Naive B cell (primary cell): ENCODE data around the gene LYPD6. TPM values are rescaled to one million over a fixed set of nuclear protein-coding genes. Genes with fewer than 3 reads are reported as not detected.

Experiments used
- ATAC-seq, 2 donors: fragments of 150-1000 bp; cut with Tn5 transposase; 2 replicates each; pipeline ENCODE4 v1.10.0; 2021; ENCODE audit warnings: low read depth in 2 of 2, mild to moderate bottlenecking in 2 of 2, moderate library complexity in 2 of 2
- DNase-seq: peaks from one replicate; pipeline ENCODE4 v3.0.0; 2022
- H3K27ac Mint-ChIP-seq, 6 donors: one replicate each; pipeline ENCODE4 v1.8.0; 2020 to 2022; ENCODE audit warnings: mild to moderate bottlenecking in 6 of 6, mixed read lengths in 6 of 6, moderate library complexity in 5 of 6, inconsistent platforms in 2 of 6
- H3K27me3 Mint-ChIP-seq, 3 donors: one replicate each; pipeline ENCODE4 v1.8.0; 2021 to 2022; ENCODE audit warnings: mixed read lengths in 3 of 3, mild to moderate bottlenecking in 1 of 3
- H3K36me3 Mint-ChIP-seq, 2 donors: one replicate each; pipeline ENCODE4 v1.8.0; 2020 to 2022; ENCODE audit warnings: mixed read lengths in 2 of 2, inconsistent platforms in 1 of 2, mild to moderate bottlenecking in 1 of 2
- H3K4me1 Mint-ChIP-seq, 3 donors: one replicate each; pipeline ENCODE4 v1.8.0; 2020 to 2022; ENCODE audit warnings: mixed read lengths in 3 of 3, inconsistent platforms in 1 of 3, mild to moderate bottlenecking in 1 of 3, moderate library complexity in 1 of 3
- H3K4me3 Mint-ChIP-seq, 8 donors: one replicate each; pipeline ENCODE4 v1.8.0; 2020 to 2022; ENCODE audit warnings: mild to moderate bottlenecking in 8 of 8, mixed read lengths in 8 of 8, moderate library complexity in 8 of 8, inconsistent platforms in 2 of 8
- H3K9me3 Mint-ChIP-seq, 7 donors: one replicate each; pipeline ENCODE4 v1.8.0; 2020 to 2022; ENCODE audit warnings: mixed read lengths in 7 of 7, mild to moderate bottlenecking in 5 of 7, inconsistent platforms in 2 of 7, moderate library complexity in 1 of 7
- polyA plus RNA-seq, 6 donors: library from polyadenylated mRNA; unstranded; fragments of 300-500 nt; fragmentation: Illumina TruSeq; gene quantifications; one replicate each; pipeline ENCODE4 v1.2.3, GENCODE V29; 2021; ENCODE audit warnings: low read depth in 6 of 6

Gene LYPD6
- polyA plus RNA-seq, 6 donors from 2014 or later, result not detected

DNA sequence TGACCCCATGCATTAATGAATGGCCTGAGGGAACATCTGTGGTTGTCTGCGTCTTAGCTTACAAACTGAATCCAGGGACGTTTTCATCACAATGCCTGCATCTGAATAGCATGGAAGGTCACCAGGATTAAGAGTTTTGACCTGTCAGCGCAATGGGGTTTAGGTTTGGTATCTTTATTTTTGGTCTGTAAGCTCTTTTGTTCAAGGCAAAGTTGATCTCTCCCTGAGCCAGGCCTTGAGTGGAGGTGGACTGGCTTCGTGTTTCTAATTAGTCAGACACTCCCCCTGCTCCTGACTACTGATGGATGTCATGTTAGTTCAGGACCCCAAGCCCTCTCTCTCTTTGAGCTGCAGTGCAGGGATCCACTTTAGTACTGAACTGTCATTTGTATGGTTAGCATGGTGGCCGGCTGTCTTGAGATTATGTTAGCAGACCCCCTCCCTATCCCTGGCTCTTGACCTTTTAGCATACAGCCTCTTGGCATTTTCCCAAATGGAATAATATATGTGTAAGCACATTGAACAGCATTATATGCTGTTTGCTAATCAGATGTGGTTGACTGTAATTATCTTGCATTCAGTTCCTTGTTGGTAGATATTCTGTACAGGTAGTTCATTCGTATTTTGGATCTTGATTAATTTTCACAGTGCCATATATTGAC lies 59.2 kb downstream of the LYPD6 start:
- peaks cover 0 to 5% (median 0%) of the 10 kb centered on the region in 7 donors for H3K9me3 Mint-ChIP-seq
- H3K27me3 Mint-ChIP-seq, result peaks cover 0 to 9% (median 0%) of the 10 kb centered on the region in 3 donors
- no peaks in the 10 kb centered on the region for H3K36me3 Mint-ChIP-seq
- DNase-seq (no peak), ATAC-seq (no peak)
- no peaks in the 10 kb centered on the region for H3K4me1 Mint-ChIP-seq
- H3K27ac Mint-ChIP-seq, result no peak overlapping the region
- H3K4me3 Mint-ChIP-seq, result no peak overlapping the region

GRCh38 chr2:149393614-149394013 lies 63.2 kb downstream of the LYPD6 start:
- Mint-ChIP-seq H3K36me3 (no peaks in the 10 kb centered on the region), H3K9me3 (peaks cover 0 to 5% (median 0%) of the 10 kb centered on the region in 7 donors), H3K27ac (no peak overlapping the region), H3K4me1 (no peaks in the 10 kb centered on the region), H3K4me3 (no peak overlapping the region), H3K27me3 (peaks cover 0 to 6% (median 6%) of the 10 kb centered on the region in 3 donors)
- no peak for ATAC-seq
- DNase-seq, result no peak

- ATAC-seq, result no peak
These were observed 64.5 kb downstream of the LYPD6 start for GRCh38 chr2:149394864-149395263.

GRCh38 chr2:149399934-149400615 lies 69.7 kb downstream of the LYPD6 start:
- H3K4me1 Mint-ChIP-seq, result no peaks in the 10 kb centered on the region
- H3K4me3 Mint-ChIP-seq, result no peak overlapping the region
- no peak for ATAC-seq
- H3K27me3 Mint-ChIP-seq, result peaks cover 0 to 9% (median 6%) of the 10 kb centered on the region in 3 donors
- H3K36me3 Mint-ChIP-seq, result no peaks in the 10 kb centered on the region
- no peak for DNase-seq
- H3K27ac Mint-ChIP-seq, result no peak overlapping the region
- peaks cover 4 to 20% (median 7%) of the 10 kb centered on the region in 7 donors for H3K9me3 Mint-ChIP-seq

More at GRCh38 chr2:149394864-149395263, 64.5 kb downstream of the LYPD6 start:
- DNase-seq, result no peak
- Mint-ChIP-seq H3K4me3 (no peak overlapping the region), H3K9me3 (peaks cover 0 to 5% (median 0%) of the 10 kb centered on the region in 7 donors), H3K27me3 (peaks cover 0 to 9% (median 6%) of the 10 kb centered on the region in 3 donors), H3K4me1 (no peaks in the 10 kb centered on the region), H3K27ac (no peak overlapping the region), H3K36me3 (no peaks in the 10 kb centered on the region)

GRCh38 chr2:149400997-149401396 lies 70.6 kb downstream of the LYPD6 start:
- H3K36me3 Mint-ChIP-seq, result no peaks in the 10 kb centered on the region
- peaks cover 4 to 20% (median 7%) of the 10 kb centered on the region in 7 donors for H3K9me3 Mint-ChIP-seq
- no peak overlapping the region for H3K27ac Mint-ChIP-seq
- ATAC-seq (no peak), DNase-seq (no peak)
- H3K4me1 Mint-ChIP-seq, result no peaks in the 10 kb centered on the region
- peaks cover 0 to 9% (median 6%) of the 10 kb centered on the region in 3 donors for H3K27me3 Mint-ChIP-seq
- no peak overlapping the region for H3K4me3 Mint-ChIP-seq

- no peaks in the 10 kb centered on the region for H3K36me3 Mint-ChIP-seq
- H3K27me3 Mint-ChIP-seq, result peaks cover 0 to 12% (median 0%) of the 10 kb centered on the region in 3 donors
- ATAC-seq (no peak), DNase-seq (no peak)
- H3K4me1 Mint-ChIP-seq, result no peaks in the 10 kb centered on the region
- peak overlapping the region in 1 of 8 donors; percentile 35 for H3K4me3 Mint-ChIP-seq
- peaks cover 0 to 7% (median 2%) of the 10 kb centered on the region in 7 donors for H3K9me3 Mint-ChIP-seq
- no peak overlapping the region for H3K27ac Mint-ChIP-seq
These were observed 79.1 kb downstream of the LYPD6 start for GRCh38 chr2:149409506-149409905.

DNA sequence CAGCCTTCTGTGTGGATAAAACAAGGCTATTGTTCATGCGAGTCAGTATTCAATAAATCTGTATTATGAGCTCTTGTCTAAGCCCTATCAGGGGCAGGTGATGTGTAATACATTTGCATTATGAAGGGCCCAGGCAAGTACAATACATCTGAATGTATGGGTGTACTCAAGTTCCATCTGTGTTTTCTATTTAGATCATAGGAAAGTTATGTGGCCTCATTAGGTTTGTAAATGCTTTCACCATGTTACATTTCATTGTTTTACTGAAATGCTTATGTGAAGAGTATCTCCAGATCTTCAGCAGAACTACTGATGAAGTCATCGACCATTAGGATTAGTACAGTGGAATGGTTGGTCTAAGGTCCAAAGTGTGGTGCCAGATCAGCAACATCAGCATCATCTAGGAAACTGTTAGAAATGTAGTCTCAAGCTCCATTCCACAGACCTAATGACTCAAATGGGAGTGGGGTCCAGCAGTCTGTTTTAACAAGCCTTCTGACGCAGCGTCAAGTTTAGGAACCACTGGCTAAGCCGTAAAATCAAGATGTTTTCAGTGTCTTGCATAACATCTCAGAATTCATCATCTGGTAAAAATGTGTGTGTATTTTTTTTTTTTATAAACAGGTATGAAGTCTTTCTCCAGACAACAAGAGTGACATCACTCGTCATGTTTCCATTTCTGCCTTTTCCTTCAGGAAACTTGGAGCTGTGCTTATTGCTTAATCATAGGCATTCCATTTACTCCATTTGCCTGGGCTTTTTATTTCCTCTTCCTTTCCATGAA lies 80.5 kb downstream of the LYPD6 start:
- Mint-ChIP-seq H3K36me3 (no peaks in the 10 kb centered on the region), H3K27ac (no peak overlapping the region), H3K4me3 (no peak overlapping the region), H3K27me3 (peaks cover 0 to 21% (median 5%) of the 10 kb centered on the region in 3 donors), H3K9me3 (peaks cover 0 to 6% (median 3%) of the 10 kb centered on the region in 7 donors), H3K4me1 (no peaks in the 10 kb centered on the region)
- no peak for ATAC-seq
- no peak for DNase-seq

DNA sequence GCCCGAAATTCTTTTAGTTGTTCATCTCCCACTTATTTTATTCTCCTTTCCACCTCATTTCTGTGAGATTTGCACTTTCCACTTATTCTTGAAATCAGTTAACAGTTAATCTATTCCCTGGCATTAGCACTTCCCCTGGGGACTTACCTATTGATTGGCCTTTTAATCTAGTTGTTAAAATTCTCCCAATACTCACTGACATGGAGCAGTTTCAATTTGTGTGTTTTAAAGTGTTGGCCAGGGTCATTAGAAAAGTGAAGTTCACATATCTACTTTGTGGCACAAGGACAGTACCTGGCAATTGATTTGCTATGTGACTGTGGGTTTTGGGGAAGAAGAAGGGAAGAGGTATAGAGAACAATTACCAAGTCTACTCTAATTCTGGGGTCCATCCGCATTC lies 83.1 kb downstream of the LYPD6 start:
- Mint-ChIP-seq H3K27ac (no peak overlapping the region), H3K4me3 (no peak overlapping the region), H3K4me1 (no peaks in the 10 kb centered on the region), H3K9me3 (peaks cover 0 to 3% (median 2%) of the 10 kb centered on the region in 7 donors), H3K36me3 (no peaks in the 10 kb centered on the region), H3K27me3 (peaks cover 0 to 26% (median 5%) of the 10 kb centered on the region in 3 donors)
- DNase-seq, result no peak
- no peak for ATAC-seq

DNA sequence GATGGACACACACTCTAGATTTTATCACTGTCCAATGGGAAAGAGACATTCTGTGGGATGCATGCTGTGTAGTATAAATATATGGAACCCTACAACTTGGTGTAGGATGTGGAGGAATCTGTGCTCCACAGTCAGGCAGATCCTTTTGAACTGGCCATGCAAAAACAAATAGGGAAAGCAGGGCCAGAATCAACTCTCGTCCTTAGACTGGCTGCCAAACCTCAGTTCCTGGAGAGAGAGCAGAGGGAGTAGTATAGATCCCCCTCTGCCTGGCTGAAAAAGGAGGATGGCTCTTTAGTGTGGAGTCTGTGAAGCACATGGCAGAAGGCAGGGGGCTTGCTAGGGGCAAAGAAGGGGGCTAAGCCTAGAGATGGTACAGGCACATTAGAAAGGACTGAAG lies 84.7 kb downstream of the LYPD6 start:
- no peaks in the 10 kb centered on the region for H3K4me1 Mint-ChIP-seq
- DNase-seq (no peak), ATAC-seq (no peak)
- H3K36me3 Mint-ChIP-seq, result no peaks in the 10 kb centered on the region
- peaks cover 0 to 15% (median 5%) of the 10 kb centered on the region in 3 donors for H3K27me3 Mint-ChIP-seq
- H3K4me3 Mint-ChIP-seq, result no peak overlapping the region
- peaks cover 0 to 3% (median 0%) of the 10 kb centered on the region in 7 donors for H3K9me3 Mint-ChIP-seq
- no peak overlapping the region for H3K27ac Mint-ChIP-seq

DNA sequence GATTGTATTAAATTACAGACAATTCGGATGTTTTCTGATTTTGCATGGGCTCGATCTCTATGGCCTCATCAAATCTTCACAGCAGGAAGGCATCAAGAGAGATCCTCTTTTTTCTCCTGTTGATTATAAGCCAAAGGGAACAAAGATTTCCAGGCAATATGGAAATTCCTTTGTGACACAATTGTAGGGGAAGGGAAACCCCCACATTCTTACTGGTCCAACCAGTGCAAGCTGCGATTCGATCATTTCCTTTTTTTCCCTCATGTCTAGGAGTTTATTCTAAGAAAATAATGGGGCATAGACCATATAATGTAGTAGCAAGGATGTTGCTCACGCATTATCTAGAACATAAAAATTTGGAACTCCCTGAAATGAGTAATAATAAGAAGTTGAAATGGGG lies 87.7 kb downstream of the LYPD6 start:
- Mint-ChIP-seq H3K4me1 (no peaks in the 10 kb centered on the region), H3K9me3 (peaks cover 0 to 3% (median 0%) of the 10 kb centered on the region in 7 donors), H3K4me3 (no peak overlapping the region), H3K27me3 (peaks cover 0 to 15% (median 10%) of the 10 kb centered on the region in 3 donors), H3K36me3 (no peaks in the 10 kb centered on the region), H3K27ac (no peak overlapping the region)
- DNase-seq, result no peak
- no peak for ATAC-seq

DNA sequence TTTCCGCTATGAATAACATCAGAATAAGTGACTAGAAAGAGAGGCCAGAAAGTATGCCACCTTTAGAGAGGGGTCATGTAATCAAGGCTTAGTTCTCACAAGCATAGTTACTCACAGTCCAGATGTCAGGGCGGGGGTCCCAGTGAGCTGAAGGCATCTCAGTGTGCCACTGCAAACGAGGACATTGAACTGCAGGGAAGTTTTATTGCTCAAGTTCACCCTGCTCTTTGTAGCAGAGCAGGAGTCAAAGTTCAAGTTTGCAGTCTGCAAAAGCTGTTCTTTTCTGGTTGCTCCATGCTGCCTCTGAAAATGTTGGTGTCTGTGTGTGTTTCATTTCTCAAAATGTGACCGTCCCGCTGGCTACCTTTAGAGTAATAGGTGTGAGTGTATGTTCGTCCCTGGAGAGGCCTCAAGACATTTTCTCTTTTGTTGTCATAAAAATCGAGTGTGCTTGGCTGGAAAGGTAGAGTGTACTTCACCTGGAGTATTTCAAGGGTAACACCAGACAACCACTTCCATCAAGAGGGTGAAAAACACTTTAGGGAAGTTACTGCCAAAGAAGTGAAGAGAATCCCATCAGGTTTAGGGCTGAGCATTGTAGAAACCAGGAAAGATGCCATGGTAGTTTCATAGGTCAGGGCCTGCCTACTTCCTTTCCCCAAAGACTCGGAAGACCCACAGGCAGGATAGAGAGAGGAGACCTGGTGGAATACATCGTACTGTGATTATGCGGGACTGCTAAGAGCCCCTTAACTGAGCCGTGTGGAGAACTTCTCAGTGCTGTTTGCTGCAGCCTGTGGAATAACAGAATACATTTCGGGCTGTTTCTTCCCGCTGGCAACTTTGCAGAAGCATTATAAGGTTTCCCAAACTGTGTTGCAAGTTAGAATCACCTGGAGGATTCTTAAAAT lies 89.9 kb downstream of the LYPD6 start:
- Mint-ChIP-seq H3K36me3 (no peaks in the 10 kb centered on the region), H3K27ac (no peak overlapping the region), H3K4me1 (no peaks in the 10 kb centered on the region), H3K9me3 (peaks cover 0 to 2% (median 0%) of the 10 kb centered on the region in 7 donors), H3K27me3 (peaks cover 6 to 9% (median 8%) of the 10 kb centered on the region in 3 donors), H3K4me3 (no peak overlapping the region)
- DNase-seq (no peak), ATAC-seq (no peak)

DNA sequence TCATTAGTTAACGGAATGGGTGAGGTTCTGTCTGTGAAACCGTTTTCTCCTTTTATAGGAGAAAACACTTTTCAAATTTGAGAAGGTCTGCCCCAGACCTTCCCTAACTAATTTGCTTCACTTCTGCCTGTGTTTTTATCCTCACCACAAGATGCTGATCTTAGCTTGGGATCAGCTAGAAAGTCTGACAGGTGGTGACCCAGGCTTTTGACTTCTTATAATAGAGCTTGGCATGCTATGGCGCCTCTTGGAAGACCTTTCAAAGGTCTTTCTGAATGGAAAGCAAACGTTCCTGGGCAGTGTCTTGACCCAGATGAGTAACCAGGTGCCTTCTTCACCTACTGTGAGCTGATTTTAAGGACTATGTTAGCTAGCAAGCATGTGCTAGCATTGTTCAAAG lies 91.4 kb downstream of the LYPD6 start:
- no peak overlapping the region for H3K4me3 Mint-ChIP-seq
- peaks cover 0 to 4% (median 0%) of the 10 kb centered on the region in 7 donors for H3K9me3 Mint-ChIP-seq
- DNase-seq (no peak), ATAC-seq (no peak)
- no peaks in the 10 kb centered on the region for H3K36me3 Mint-ChIP-seq
- no peaks in the 10 kb centered on the region for H3K4me1 Mint-ChIP-seq
- peaks cover 5 to 17% (median 6%) of the 10 kb centered on the region in 3 donors for H3K27me3 Mint-ChIP-seq
- no peak overlapping the region for H3K27ac Mint-ChIP-seq
